HCT116 (cell line): ENCODE results near the gene HILPDA. TPM values are rescaled to one million over a fixed set of nuclear protein-coding genes. Genes with fewer than 3 reads are reported as not detected.

Source experiments
- ATAC-seq: fragments of 200-7000 bp; cut with Tn5 transposase; 2 replicates; pipeline ENCODE4 v1.9.1; 2020; ENCODE audit warnings: mild to moderate bottlenecking, moderate library complexity
- BruUV-seq: library from RNA; stranded (reverse); fragments of 400-500 nt; replicated peaks from 2 replicates; lab custom pipeline; 2021; lab: Mats Ljungman, UMichigan
- CTCF ChIA-PET: fragments of 300-600 bp; sonication (Branson Sonifier 250); formaldehyde crosslinking; loops from one replicate; lab custom pipeline; 2021; ENCODE audit warnings: antibody characterized with exemption; lab: Charles Lee
- POLR2A ChIA-PET: fragments of 300-600, 350-600 bp; sonication (Branson Sonifier 250); formaldehyde crosslinking; loops from one replicate; lab custom pipeline; 2021; ENCODE audit warnings: antibody characterized with exemption; lab: Charles Lee
- RAD21 ChIA-PET, 2 experiments: fragments of 300-600 bp; sonication (Branson Sonifier 250); formaldehyde crosslinking; loops; one replicate each; lab custom pipeline; 2023; ENCODE audit warnings: low total read pairs in 2 of 2; ENCODE audit not compliant: uncharacterized antibody in 2 of 2, unreplicated experiment in 2 of 2, low non-redundant PET in 1 of 2; lab: Charles Lee
- DNase-seq: peaks from one replicate; pipeline ENCODE4 v3.0.0-alpha.2; 2010; ENCODE audit warnings: low read depth, low spot score
- H2AFZ ChIP-seq: fragments of 200-600 bp; shearing (Covaris generic), sonication (generic); 2 replicates; pipeline ENCODE4 v1.6.1; 2017; ENCODE audit warnings: low read depth, mixed run types, mixed read lengths, antibody characterized with exemption, low read length; ENCODE audit not compliant: poor library complexity, severe bottlenecking
- H3K27ac ChIP-seq: 2 replicates; pipeline ENCODE4 v1.5.1; 2012; ENCODE audit warnings: low read depth, low read length
- H3K27me3 ChIP-seq: fragments of 200-600 bp; sonication (generic); 2 replicates; pipeline ENCODE4 v1.6.1; 2016; ENCODE audit warnings: mixed run types, low read length, mixed read lengths; ENCODE audit not compliant: insufficient read depth
- H3K36me3 ChIP-seq, 2 experiments: fragments of 200-500 bp in 1 of 2; fragments of 200-600 bp in 1 of 2; sonication (Bioruptor generic) in 1 of 2; sonication (generic) in 1 of 2; 2 replicates each; pipeline versions ENCODE4 v1.5.1 to v1.6.1; 2014 to 2016; ENCODE audit warnings: low read length in 2 of 2, inconsistent platforms in 1 of 2, mixed read lengths in 1 of 2, mixed run types in 1 of 2; ENCODE audit not compliant: insufficient read depth in 2 of 2, control insufficient read depth in 1 of 2
- H3K4me1 ChIP-seq, 2 experiments: fragments of 200-600 bp in 1 of 2; sonication (generic) in 1 of 2; 2 replicates each; pipeline versions ENCODE4 v1.5.1 to v1.6.1; 2012 to 2017; ENCODE audit warnings: low read length in 2 of 2, inconsistent platforms in 1 of 2, mild to moderate bottlenecking in 1 of 2, mixed read lengths in 1 of 2, mixed run types in 1 of 2, moderate library complexity in 1 of 2; ENCODE audit not compliant: insufficient read depth in 2 of 2, control insufficient read depth in 1 of 2
- H3K4me2 ChIP-seq: fragments of 200-600 bp; sonication (generic); 2 replicates; pipeline ENCODE4 v1.6.1; 2017; ENCODE audit warnings: mixed run types, low read length, mixed read lengths
- H3K4me3 ChIP-seq, 2 experiments: fragments of 200-600 bp in 1 of 2; sonication (generic) in 1 of 2; replicated peaks in 1 of 2; 2 replicates each; pipeline ENCODE4 v1.5.1; 2011 to 2016; ENCODE audit warnings: low read length in 2 of 2, control low read depth in 1 of 2, low read depth in 1 of 2, mild to moderate bottlenecking in 1 of 2, mixed read lengths in 1 of 2, mixed run types in 1 of 2
- H3K79me2 ChIP-seq: fragments of 200-600 bp; sonication (generic); 2 replicates; pipeline ENCODE4 v1.6.1; 2017; ENCODE audit warnings: mild to moderate bottlenecking, mixed run types, low read length, moderate library complexity, mixed read lengths; ENCODE audit not compliant: insufficient read depth
- H3K9ac ChIP-seq: fragments of 200-600 bp; sonication (generic); 2 replicates; pipeline ENCODE4 v1.6.1; 2016; ENCODE audit warnings: low read length, mixed read lengths
- H3K9me2 ChIP-seq: fragments of 200-600 bp; sonication (generic), shearing (Covaris generic); 2 replicates; pipeline ENCODE4 v1.6.1; 2017; ENCODE audit warnings: mixed run types, mild to moderate bottlenecking, moderate library complexity; ENCODE audit not compliant: insufficient read depth
- H3K9me3 ChIP-seq, 2 experiments: fragments of 200-500 bp in 1 of 2; fragments of 200-600 bp in 1 of 2; sonication (Bioruptor generic) in 1 of 2; sonication (generic) in 1 of 2; 2 replicates each; pipeline ENCODE4 v1.6.1; 2014 to 2017; ENCODE audit warnings: low read length in 2 of 2, mixed read lengths in 2 of 2, inconsistent platforms in 1 of 2, low read depth in 1 of 2, mild to moderate bottlenecking in 1 of 2, mixed run types in 1 of 2, moderate library complexity in 1 of 2; ENCODE audit not compliant: control insufficient read depth in 1 of 2, insufficient read depth in 1 of 2
- H4K20me1 ChIP-seq: fragments of 200-600 bp; sonication (generic), shearing (Covaris generic); 2 replicates; pipeline ENCODE4 v1.6.1; 2017; ENCODE audit warnings: mixed run types, mild to moderate bottlenecking, moderate library complexity; ENCODE audit not compliant: insufficient read depth
- CBX3 ChIP-seq: IDR thresholded peaks from 2 replicates; pipeline ENCODE4 v1.6.1; 2012; ENCODE audit warnings: low read depth
- CEBPB ChIP-seq: IDR thresholded peaks from 2 replicates; pipeline ENCODE4 v1.6.1; 2012; ENCODE audit warnings: low read depth
- ELF1 ChIP-seq: IDR thresholded peaks from 2 replicates; pipeline ENCODE4 v1.6.1; 2012; ENCODE audit warnings: low read depth, borderline replicate concordance
- EZH2 ChIP-seq: fragments of 200-600 bp; sonication (generic); IDR thresholded peaks from 2 replicates; pipeline ENCODE4 v1.6.1; 2017; ENCODE audit warnings: antibody characterized with exemption, mixed run types
- FOSL1 ChIP-seq: IDR thresholded peaks from 2 replicates; pipeline ENCODE4 v1.6.1; 2012; ENCODE audit warnings: low read depth
- JUND ChIP-seq: IDR thresholded peaks from 2 replicates; pipeline ENCODE4 v1.6.1; 2012
- RAD21 ChIP-seq: IDR thresholded peaks from 2 replicates; pipeline ENCODE4 v1.6.1; 2012; ENCODE audit warnings: low read depth, mild to moderate bottlenecking
- TCF7L2 ChIP-seq: IDR thresholded peaks from 2 replicates; pipeline ENCODE4 v1.7.0; 2011; ENCODE audit warnings: borderline replicate concordance, inconsistent platforms; ENCODE audit not compliant: insufficient read depth, insufficient read length; ENCODE audit errors: extremely low read depth
- YY1 ChIP-seq: IDR thresholded peaks from 2 replicates; pipeline ENCODE4 v1.6.1; 2011; ENCODE audit warnings: low read length, low read depth, moderate library complexity, mild to moderate bottlenecking; ENCODE audit not compliant: insufficient replicate concordance; ENCODE audit errors: extremely low read depth
- ZFX ChIP-seq: fragments of 450-650 bp; IDR thresholded peaks from 2 replicates; pipeline ENCODE4 v1.6.1; 2017
- intact Hi-C: fragments of 100-400 bp; cut with micrococcal nuclease; formaldehyde crosslinking; loops from 2 replicates; pipeline ENCODE4 v1.10.0; 2022
- total RNA-seq: library from RNA; stranded (reverse); gene quantifications from one replicate; pipeline ENCODE4 v1.2.1, GENCODE V29; 2021; ENCODE audit not compliant: unreplicated experiment
- TF ChIP-seq, protein P1 (sequence below): IDR thresholded peaks from 2 replicates; pipeline ENCODE4 v1.6.1; 2012; ENCODE audit warnings: low read depth
- TF ChIP-seq, protein P2 (sequence below): IDR thresholded peaks from 2 replicates; pipeline ENCODE4 v1.6.1; 2011; ENCODE audit warnings: mild to moderate bottlenecking, low read length, moderate library complexity; ENCODE audit not compliant: insufficient replicate concordance; ENCODE audit errors: extremely low read depth
- TF ChIP-seq, protein P3 (sequence below), 3 experiments: fragments of 200-600 bp in 1 of 3; sonication (generic) in 1 of 3; IDR thresholded peaks in 2 of 3; conservative IDR thresholded peaks in 1 of 3; 2 replicates each; pipeline ENCODE4 v1.5.1; 2012 to 2017; ENCODE audit warnings: low read depth in 2 of 3, low read length in 2 of 3, antibody characterized with exemption in 1 of 3, borderline replicate concordance in 1 of 3, control low read depth in 1 of 3, mild to moderate bottlenecking in 1 of 3, mixed read lengths in 1 of 3, mixed run types in 1 of 3, moderate library complexity in 1 of 3; ENCODE audit not compliant: insufficient read depth in 1 of 3

The HILPDA gene
- total RNA-seq, 1 experiment from 2014 or later, result 32.8 TPM

DNA sequence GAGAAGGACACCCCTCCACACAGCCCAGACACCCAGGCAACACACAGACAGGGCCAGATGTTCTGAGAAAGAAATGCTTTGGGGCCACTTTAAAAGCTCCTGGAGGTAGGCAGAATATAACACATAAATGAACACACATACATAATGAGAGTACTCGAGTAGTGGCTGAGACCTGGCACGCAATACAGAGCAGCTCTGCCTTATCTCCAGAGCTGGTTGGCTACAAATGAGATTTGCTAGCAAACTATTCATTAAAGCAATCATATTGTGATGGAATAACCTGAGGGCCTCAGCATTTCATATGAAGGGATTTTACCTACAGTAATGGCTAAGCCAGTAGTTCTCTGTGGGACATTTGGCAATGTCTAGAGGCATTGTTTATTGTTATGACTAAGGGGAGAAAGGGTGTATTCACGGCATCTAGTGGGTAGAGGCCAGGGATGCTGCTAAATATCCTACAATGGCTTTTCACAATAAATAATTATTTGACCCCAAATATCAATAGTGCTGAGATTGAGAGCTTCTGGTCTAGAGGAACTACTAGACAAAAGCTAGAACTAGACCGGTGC, 40.4 kb upstream of the HILPDA start (continued):
- TF ChIP-seq, protein P1, sequence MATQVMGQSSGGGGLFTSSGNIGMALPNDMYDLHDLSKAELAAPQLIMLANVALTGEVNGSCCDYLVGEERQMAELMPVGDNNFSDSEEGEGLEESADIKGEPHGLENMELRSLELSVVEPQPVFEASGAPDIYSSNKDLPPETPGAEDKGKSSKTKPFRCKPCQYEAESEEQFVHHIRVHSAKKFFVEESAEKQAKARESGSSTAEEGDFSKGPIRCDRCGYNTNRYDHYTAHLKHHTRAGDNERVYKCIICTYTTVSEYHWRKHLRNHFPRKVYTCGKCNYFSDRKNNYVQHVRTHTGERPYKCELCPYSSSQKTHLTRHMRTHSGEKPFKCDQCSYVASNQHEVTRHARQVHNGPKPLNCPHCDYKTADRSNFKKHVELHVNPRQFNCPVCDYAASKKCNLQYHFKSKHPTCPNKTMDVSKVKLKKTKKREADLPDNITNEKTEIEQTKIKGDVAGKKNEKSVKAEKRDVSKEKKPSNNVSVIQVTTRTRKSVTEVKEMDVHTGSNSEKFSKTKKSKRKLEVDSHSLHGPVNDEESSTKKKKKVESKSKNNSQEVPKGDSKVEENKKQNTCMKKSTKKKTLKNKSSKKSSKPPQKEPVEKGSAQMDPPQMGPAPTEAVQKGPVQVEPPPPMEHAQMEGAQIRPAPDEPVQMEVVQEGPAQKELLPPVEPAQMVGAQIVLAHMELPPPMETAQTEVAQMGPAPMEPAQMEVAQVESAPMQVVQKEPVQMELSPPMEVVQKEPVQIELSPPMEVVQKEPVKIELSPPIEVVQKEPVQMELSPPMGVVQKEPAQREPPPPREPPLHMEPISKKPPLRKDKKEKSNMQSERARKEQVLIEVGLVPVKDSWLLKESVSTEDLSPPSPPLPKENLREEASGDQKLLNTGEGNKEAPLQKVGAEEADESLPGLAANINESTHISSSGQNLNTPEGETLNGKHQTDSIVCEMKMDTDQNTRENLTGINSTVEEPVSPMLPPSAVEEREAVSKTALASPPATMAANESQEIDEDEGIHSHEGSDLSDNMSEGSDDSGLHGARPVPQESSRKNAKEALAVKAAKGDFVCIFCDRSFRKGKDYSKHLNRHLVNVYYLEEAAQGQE, result no peak
- TF ChIP-seq ELF1 (no peak), ZFX (no peak)

DNA sequence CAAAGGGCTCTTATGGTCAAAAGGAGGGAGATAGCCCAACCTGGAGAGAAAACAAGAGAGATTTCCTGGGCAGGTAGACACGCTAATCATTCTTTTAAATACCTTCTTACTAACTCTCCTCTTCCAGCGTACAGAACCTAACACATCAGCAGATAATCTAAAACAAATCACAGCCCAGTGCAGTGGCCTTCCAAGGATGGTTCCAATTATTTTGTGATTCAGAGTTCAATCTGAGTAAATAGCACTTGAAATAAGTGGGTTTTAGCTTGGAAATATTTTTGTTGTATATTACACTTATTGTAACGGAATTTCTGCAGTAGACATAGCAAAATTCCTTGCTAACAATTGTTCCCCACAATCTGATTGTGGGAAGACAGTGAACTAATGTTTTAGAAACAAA, 38.6 kb upstream of the HILPDA start:
- Histone ChIP-seq H3K4me3 (no peak overlapping the region), H3K79me2 (no peaks in the 10 kb centered on the region), H3K9me3 (no peaks in the 10 kb centered on the region), H3K9me2 (no peaks in the 10 kb centered on the region), H3K4me1 (no peaks in the 10 kb centered on the region), H3K27me3 (no peaks in the 10 kb centered on the region), H3K27ac (no peak overlapping the region), H3K9ac (no peak overlapping the region), H2AFZ (no peak overlapping the region), H3K36me3 (no peaks in the 10 kb centered on the region), H3K4me2 (no peak overlapping the region), H4K20me1 (no peaks in the 10 kb centered on the region)
- BruUV-seq, result no TSS peak
- CTCF ChIA-PET, result interaction anchor here (5.1 kb wide), 1 partner anchor 9 kb away, joined by 42 read pairs; no protein-coding TSS in a partner anchor
- DNase-seq (no peak), ATAC-seq (no peak)
- POLR2A ChIA-PET, result no interaction called here
- RAD21 ChIA-PET, result no interaction called here
- intact Hi-C loops, result no loop called here
- no peak for TF ChIP-seq CBX3
- TF ChIP-seq, protein P2, sequence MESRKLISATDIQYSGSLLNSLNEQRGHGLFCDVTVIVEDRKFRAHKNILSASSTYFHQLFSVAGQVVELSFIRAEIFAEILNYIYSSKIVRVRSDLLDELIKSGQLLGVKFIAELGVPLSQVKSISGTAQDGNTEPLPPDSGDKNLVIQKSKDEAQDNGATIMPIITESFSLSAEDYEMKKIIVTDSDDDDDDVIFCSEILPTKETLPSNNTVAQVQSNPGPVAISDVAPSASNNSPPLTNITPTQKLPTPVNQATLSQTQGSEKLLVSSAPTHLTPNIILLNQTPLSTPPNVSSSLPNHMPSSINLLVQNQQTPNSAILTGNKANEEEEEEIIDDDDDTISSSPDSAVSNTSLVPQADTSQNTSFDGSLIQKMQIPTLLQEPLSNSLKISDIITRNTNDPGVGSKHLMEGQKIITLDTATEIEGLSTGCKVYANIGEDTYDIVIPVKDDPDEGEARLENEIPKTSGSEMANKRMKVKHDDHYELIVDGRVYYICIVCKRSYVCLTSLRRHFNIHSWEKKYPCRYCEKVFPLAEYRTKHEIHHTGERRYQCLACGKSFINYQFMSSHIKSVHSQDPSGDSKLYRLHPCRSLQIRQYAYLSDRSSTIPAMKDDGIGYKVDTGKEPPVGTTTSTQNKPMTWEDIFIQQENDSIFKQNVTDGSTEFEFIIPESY, result no peak
- TF ChIP-seq, protein P1, result no peak
- no peak for TF ChIP-seq CEBPB
- TF ChIP-seq, protein P3, sequence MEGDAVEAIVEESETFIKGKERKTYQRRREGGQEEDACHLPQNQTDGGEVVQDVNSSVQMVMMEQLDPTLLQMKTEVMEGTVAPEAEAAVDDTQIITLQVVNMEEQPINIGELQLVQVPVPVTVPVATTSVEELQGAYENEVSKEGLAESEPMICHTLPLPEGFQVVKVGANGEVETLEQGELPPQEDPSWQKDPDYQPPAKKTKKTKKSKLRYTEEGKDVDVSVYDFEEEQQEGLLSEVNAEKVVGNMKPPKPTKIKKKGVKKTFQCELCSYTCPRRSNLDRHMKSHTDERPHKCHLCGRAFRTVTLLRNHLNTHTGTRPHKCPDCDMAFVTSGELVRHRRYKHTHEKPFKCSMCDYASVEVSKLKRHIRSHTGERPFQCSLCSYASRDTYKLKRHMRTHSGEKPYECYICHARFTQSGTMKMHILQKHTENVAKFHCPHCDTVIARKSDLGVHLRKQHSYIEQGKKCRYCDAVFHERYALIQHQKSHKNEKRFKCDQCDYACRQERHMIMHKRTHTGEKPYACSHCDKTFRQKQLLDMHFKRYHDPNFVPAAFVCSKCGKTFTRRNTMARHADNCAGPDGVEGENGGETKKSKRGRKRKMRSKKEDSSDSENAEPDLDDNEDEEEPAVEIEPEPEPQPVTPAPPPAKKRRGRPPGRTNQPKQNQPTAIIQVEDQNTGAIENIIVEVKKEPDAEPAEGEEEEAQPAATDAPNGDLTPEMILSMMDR (IDR thresholded peaks at IDR 0.05 in 2 of 3, conservative IDR thresholded peaks at IDR 0.05 in 1 of 3; ENCODE audit: borderline replicate concordance in 1 of 3, insufficient read depth in 1 of 3, low read depth in 2 of 3, low read length in 2 of 3), result no peak
- TF ChIP-seq FOSL1, result no peak
- no peak for TF ChIP-seq EZH2
- no peak for TF ChIP-seq RAD21
- no peak for TF ChIP-seq JUND
- TF ChIP-seq YY1, result no peak
- TF ChIP-seq TCF7L2, result no peak
